A673 (cell line): ENCODE data around the gene SELENOF. TPM values are rescaled to one million over a fixed set of nuclear protein-coding genes. Genes with fewer than 3 reads are reported as not detected.

Source experiments
- BruUV-seq: library from RNA; stranded (reverse); fragments of 400-500 nt; replicated peaks from 2 replicates; lab custom pipeline; 2021; lab: Mats Ljungman, UMichigan
- CTCF ChIA-PET: fragments of 300-600 bp; sonication (Branson Sonifier 250); formaldehyde crosslinking; loops from one replicate; lab custom pipeline; 2022; ENCODE audit warnings: antibody characterized with exemption; lab: Charles Lee
- POLR2A ChIA-PET: fragments of 300-600 bp; sonication (Branson Sonifier 250); formaldehyde crosslinking; loops from one replicate; lab custom pipeline; 2022; ENCODE audit warnings: antibody characterized with exemption; ENCODE audit not compliant: low non-redundant PET; lab: Charles Lee
- DNase-seq: peaks from one replicate; pipeline ENCODE4 v3.0.0-alpha.2; 2015; ENCODE audit warnings: low spot score
- H3K27ac ChIP-seq: fragments of 200-600 bp; sonication (generic); 2 replicates; pipeline ENCODE4 v1.5.1; 2016; ENCODE audit warnings: mixed run types, low read depth, mild to moderate bottlenecking, mixed read lengths, antibody characterized with exemption, low read length; ENCODE audit not compliant: poor library complexity, severe bottlenecking
- H3K27me3 ChIP-seq: fragments of 200-600 bp; sonication (generic); replicated peaks from 2 replicates; pipeline ENCODE4 v1.6.1; 2017; ENCODE audit warnings: mixed run types, low read depth, mild to moderate bottlenecking, mixed read lengths, antibody characterized with exemption, low read length; ENCODE audit not compliant: insufficient read depth, poor library complexity
- H3K36me3 ChIP-seq: fragments of 200-600 bp; sonication (generic); 2 replicates; pipeline ENCODE4 v1.6.1; 2016; ENCODE audit warnings: mixed run types, mild to moderate bottlenecking, mixed read lengths, antibody characterized with exemption, low read length; ENCODE audit not compliant: insufficient read depth, poor library complexity, severe bottlenecking
- H3K4me1 ChIP-seq: fragments of 200-600 bp; sonication (generic); 2 replicates; pipeline ENCODE4 v1.6.1; 2017; ENCODE audit warnings: mixed run types, mild to moderate bottlenecking, mixed read lengths, antibody characterized with exemption, low read length; ENCODE audit not compliant: insufficient read depth, poor library complexity, severe bottlenecking
- H3K4me3 ChIP-seq: fragments of 200-600 bp; sonication (generic); 2 replicates; pipeline ENCODE4 v1.5.1; 2016; ENCODE audit warnings: low read depth, mixed run types, mild to moderate bottlenecking, mixed read lengths, low read length; ENCODE audit not compliant: poor library complexity, severe bottlenecking
- H3K9me3 ChIP-seq: fragments of 200-600 bp; sonication (generic); 2 replicates; pipeline ENCODE4 v1.6.1; 2016; ENCODE audit warnings: mixed run types, low read depth, mild to moderate bottlenecking, mixed read lengths, antibody characterized with exemption, low read length; ENCODE audit not compliant: poor library complexity, severe bottlenecking
- EZH2 ChIP-seq: fragments of 200-600 bp; sonication (generic); IDR thresholded peaks from 2 replicates; pipeline ENCODE4 v1.6.1; 2017; ENCODE audit warnings: borderline replicate concordance, low read depth, mild to moderate bottlenecking, mixed read lengths, antibody characterized with exemption, low read length; ENCODE audit not compliant: poor library complexity, severe bottlenecking
- intact Hi-C: fragments of 100-400 bp; cut with micrococcal nuclease; formaldehyde crosslinking; loops from one replicate; pipeline ENCODE4 v1.10.0; 2022; ENCODE audit not compliant: unreplicated experiment
- total RNA-seq: library from RNA; stranded (reverse); gene quantifications from 2 replicates; pipeline ENCODE4 v1.2.3, GENCODE V29; 2021
- TF ChIP-seq, protein P1 (sequence below): fragments of 300-800, 200-600 bp; sonication (generic); conservative IDR thresholded peaks from 2 replicates; pipeline ENCODE4 v1.5.1; 2017; ENCODE audit warnings: low read depth, mild to moderate bottlenecking, antibody characterized with exemption, low read length, moderate library complexity, mixed read lengths

Gene SELENOF
- total RNA-seq, 1 experiment from 2014 or later: 214 TPM

DNA sequence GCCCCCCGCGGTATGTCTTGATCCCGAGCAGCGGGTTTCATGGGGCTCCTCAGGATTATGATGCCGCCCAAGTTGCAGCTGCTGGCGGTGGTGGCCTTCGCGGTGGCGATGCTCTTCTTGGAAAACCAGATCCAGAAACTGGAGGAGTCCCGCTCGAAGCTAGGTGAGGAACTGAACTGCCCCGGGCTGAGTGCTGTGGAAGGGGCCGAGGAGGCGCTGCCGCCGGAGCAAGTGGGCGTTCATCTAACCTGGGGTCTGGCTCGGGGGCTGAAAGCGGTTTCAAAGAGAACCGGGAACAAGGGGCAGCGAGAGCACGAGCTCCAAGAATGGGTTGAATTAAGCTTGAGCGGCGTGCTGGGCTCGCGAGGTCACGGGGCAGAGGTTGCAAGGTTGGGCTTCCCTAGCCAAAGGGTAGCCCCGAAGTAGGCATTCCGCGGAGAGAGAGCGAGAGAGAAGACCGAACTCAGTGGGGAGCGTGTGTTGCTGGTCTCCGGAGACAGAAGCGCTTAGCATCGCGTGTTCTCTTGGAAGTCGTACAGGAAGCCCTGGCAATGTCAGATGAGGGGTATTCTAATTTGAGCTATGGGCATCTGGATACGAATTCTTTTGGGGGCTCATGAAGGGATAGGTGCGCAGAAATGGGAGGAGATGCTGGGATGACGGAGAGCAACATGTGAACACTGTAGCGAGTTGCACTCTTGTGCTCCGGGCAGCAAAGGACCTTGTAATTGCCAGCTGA, 1.2 kb upstream of the SELENOF start:
- peak overlapping the region; percentile 78 for H3K4me3 ChIP-seq
- intact Hi-C loops: no loop called here
- H3K4me1 ChIP-seq: peaks cover 17% of the 10 kb centered on the region
- peak overlapping the region; percentile 90 for H3K27ac ChIP-seq
- peak; percentile 70 for DNase-seq
- CTCF ChIA-PET: no interaction called here
- POLR2A ChIA-PET: no interaction called here
- H3K36me3 ChIP-seq: no peaks in the 10 kb centered on the region
- TF ChIP-seq, protein P1, sequence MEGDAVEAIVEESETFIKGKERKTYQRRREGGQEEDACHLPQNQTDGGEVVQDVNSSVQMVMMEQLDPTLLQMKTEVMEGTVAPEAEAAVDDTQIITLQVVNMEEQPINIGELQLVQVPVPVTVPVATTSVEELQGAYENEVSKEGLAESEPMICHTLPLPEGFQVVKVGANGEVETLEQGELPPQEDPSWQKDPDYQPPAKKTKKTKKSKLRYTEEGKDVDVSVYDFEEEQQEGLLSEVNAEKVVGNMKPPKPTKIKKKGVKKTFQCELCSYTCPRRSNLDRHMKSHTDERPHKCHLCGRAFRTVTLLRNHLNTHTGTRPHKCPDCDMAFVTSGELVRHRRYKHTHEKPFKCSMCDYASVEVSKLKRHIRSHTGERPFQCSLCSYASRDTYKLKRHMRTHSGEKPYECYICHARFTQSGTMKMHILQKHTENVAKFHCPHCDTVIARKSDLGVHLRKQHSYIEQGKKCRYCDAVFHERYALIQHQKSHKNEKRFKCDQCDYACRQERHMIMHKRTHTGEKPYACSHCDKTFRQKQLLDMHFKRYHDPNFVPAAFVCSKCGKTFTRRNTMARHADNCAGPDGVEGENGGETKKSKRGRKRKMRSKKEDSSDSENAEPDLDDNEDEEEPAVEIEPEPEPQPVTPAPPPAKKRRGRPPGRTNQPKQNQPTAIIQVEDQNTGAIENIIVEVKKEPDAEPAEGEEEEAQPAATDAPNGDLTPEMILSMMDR: no peak
- TF ChIP-seq EZH2: no peak
- BruUV-seq: no TSS peak
- no peaks in the 10 kb centered on the region for H3K9me3 ChIP-seq
- no peaks in the 10 kb centered on the region for H3K27me3 ChIP-seq

DNA sequence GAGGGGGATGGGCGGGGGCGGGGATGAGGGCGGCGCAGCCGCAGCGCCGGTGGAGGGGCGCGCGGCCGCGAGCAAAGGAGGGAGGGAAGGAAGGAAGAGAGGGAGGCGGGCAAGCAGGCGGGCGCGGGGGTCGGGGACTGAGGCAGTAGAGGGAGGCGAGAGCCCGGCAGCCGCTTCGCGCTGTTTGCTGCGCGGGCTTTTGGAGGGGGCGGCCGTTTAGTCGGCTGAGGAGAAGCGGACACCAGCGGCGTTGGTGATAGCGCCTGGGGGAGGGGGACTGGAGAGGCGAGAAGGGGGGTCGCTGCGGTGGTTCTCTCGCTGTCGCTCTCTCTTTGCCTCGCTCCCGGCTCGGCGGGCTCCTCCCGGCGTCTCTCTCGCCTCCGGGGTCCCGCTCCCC, 673 bp upstream of the SELENOF start, which contains the start of gene HS2ST1:
TSS of gene HS2ST1 (plus strand) at position 35 of the 397 bp plus-strand sequence.
- intact Hi-C loops: no loop called here
- no peaks in the 10 kb centered on the region for H3K9me3 ChIP-seq
- POLR2A ChIA-PET: interaction anchor here (0.6 kb wide), 1 partner anchor 1136 kb away, joined by 15 read pairs; no protein-coding TSS in a partner anchor
- no peaks in the 10 kb centered on the region for H3K36me3 ChIP-seq
- no peak for TF ChIP-seq EZH2
- TF ChIP-seq, protein P1: no peak
- no TSS peak for BruUV-seq
- peaks cover 17% of the 10 kb centered on the region for H3K4me1 ChIP-seq
- CTCF ChIA-PET: interaction anchor here (1.0 kb wide), 1 partner anchor 141 kb away, joined by 3 read pairs; no protein-coding TSS in a partner anchor
- H3K4me3 ChIP-seq: peak within 1 kb of the TSS; percentile 82
- peak within 1 kb of the TSS; percentile 90 for H3K27ac ChIP-seq
- H3K27me3 ChIP-seq: no peaks in the 10 kb centered on the region
- DNase-seq: no peak

DNA sequence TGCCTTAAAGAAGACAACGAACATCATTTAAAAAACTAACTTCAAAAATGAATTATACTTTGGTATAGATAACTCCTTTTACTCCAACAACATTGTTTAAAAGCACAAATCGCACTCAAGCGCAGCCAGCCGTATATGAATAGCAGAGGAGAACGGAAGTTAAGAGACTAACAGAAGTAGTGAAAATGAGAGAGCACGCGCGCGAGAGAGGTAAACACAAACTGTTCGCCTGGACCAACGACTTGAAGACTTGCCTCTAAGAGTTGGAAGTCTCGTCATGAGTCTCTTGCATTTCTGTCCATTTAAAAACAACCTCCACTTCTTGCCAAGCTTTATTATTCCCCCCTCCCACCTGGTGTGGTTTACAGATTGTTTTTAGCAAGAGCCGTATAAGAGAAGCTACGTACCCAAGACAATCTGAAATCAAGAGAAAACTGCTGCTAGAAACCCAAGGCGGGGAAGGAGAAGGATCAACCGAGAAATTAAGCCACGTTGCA, 479 bp downstream of the SELENOF start:
- DNase-seq: peak; percentile 43
- Histone ChIP-seq H3K27ac (peak overlapping the region; percentile 88), H3K27me3 (no peaks in the 10 kb centered on the region), H3K4me3 (peak overlapping the region; percentile 82), H3K36me3 (no peaks in the 10 kb centered on the region), H3K9me3 (no peaks in the 10 kb centered on the region), H3K4me1 (peaks cover 17% of the 10 kb centered on the region)
- intact Hi-C loops: no loop called here
- no peak for TF ChIP-seq EZH2
- TF ChIP-seq, protein P1: no peak
- ChIA-PET POLR2A (interaction anchor here (0.6 kb wide), 1 partner anchor 54 kb away, joined by 3 read pairs; no protein-coding TSS in a partner anchor), CTCF (no interaction called here)
- BruUV-seq: TSS peak; percentile 73
